ENCODE data around the gene CACNA1C.

Gene CACNA1C

GRCh38 chr12:2403221-2403976, 350.6 kb downstream of the CACNA1C start:
- DNase-seq (ENCODE audit: low read depth in 1 of 2, low spot score in 1 of 2), result no peak

GRCh38 chr12:2405039-2405438, 352.3 kb downstream of the CACNA1C start:
- DNase-seq (ENCODE audit: low read depth in 1 of 2, low spot score in 1 of 2), result no peak

- no peak for DNase-seq (ENCODE audit: low read depth in 1 of 2, low spot score in 1 of 2)
Measured at GRCh38 chr12:2406903-2407302, 354.1 kb downstream of the CACNA1C start.

GRCh38 chr12:2408262-2408661, 355.5 kb downstream of the CACNA1C start:
- DNase-seq (ENCODE audit: low read depth in 1 of 2, low spot score in 1 of 2), result no peak

- DNase-seq (ENCODE audit: low read depth in 1 of 2, low spot score in 1 of 2), result no peak
Measured at GRCh38 chr12:2409656-2410265, 357.0 kb downstream of the CACNA1C start.

- no peak for DNase-seq (ENCODE audit: low read depth in 1 of 2, low spot score in 1 of 2)
Measured at GRCh38 chr12:2410496-2410895, 357.7 kb downstream of the CACNA1C start.

- DNase-seq (ENCODE audit: low read depth in 1 of 2, low spot score in 1 of 2), result no peak
Measured at GRCh38 chr12:2411011-2411410, 358.2 kb downstream of the CACNA1C start.

GRCh38 chr12:2411616-2412304, 359.0 kb downstream of the CACNA1C start:
- no peak for DNase-seq (ENCODE audit: low read depth in 1 of 2, low spot score in 1 of 2)

- DNase-seq (ENCODE audit: low read depth in 1 of 2, low spot score in 1 of 2), result no peak
Measured at GRCh38 chr12:2412305-2412643, 359.5 kb downstream of the CACNA1C start.

GRCh38 chr12:2413301-2413700, 360.5 kb downstream of the CACNA1C start:
- DNase-seq (ENCODE audit: low read depth in 1 of 2, low spot score in 1 of 2), result no peak

- no peak for DNase-seq (ENCODE audit: low read depth in 1 of 2, low spot score in 1 of 2)
Measured at GRCh38 chr12:2413999-2414792, 361.4 kb downstream of the CACNA1C start.

- no peak for DNase-seq (ENCODE audit: low read depth in 1 of 2, low spot score in 1 of 2)
Measured at GRCh38 chr12:2414810-2415567, 362.2 kb downstream of the CACNA1C start.

GRCh38 chr12:2415568-2415944, 362.8 kb downstream of the CACNA1C start:
- DNase-seq (ENCODE audit: low read depth in 1 of 2, low spot score in 1 of 2), result no peak

GRCh38 chr12:2416158-2416557, 363.4 kb downstream of the CACNA1C start:
- no peak for DNase-seq (ENCODE audit: low read depth in 1 of 2, low spot score in 1 of 2)

- DNase-seq (ENCODE audit: low read depth in 1 of 2, low spot score in 1 of 2), result no peak
Measured at GRCh38 chr12:2417481-2418160, 364.8 kb downstream of the CACNA1C start.

GRCh38 chr12:2418579-2418978, 365.8 kb downstream of the CACNA1C start:
- no peak for DNase-seq (ENCODE audit: low read depth in 1 of 2, low spot score in 1 of 2)

- no peak for DNase-seq (ENCODE audit: low read depth in 1 of 2, low spot score in 1 of 2)
Measured at GRCh38 chr12:2422591-2422990, 369.8 kb downstream of the CACNA1C start.

GRCh38 chr12:2429032-2429431, 376.2 kb downstream of the CACNA1C start:
- DNase-seq (ENCODE audit: low read depth in 1 of 2, low spot score in 1 of 2), result no peak

GRCh38 chr12:2431810-2432209, 379.0 kb downstream of the CACNA1C start:
- DNase-seq (ENCODE audit: low read depth in 1 of 2, low spot score in 1 of 2), result no peak

- DNase-seq (ENCODE audit: low read depth in 1 of 2, low spot score in 1 of 2), result no peak
Measured at GRCh38 chr12:2432856-2433255, 380.1 kb downstream of the CACNA1C start.

All from activated CD4-positive, alpha-beta T cell treated with anti-CD3 and anti-CD28 coated beads, Interleukin-2, amount 50 U/mL, for 24 hours (primary cell).